GM12878 (cell line): ENCODE measurements around the gene POLD1. TPM values are rescaled to one million over a fixed set of nuclear protein-coding genes. Genes with fewer than 3 reads are reported as not detected.

Experiments
- ATAC-seq: fragments of 200-7000 bp; cut with Tn5 transposase; 3 replicates; pipeline ENCODE4 v1.9.1; 2020; ENCODE audit warnings: mild to moderate bottlenecking, moderate library complexity
- BruUV-seq: library from RNA; stranded (reverse); fragments of 400-500 nt; replicated peaks from 2 replicates; lab custom pipeline; 2021; lab: Mats Ljungman, UMichigan
- CTCF ChIA-PET: fragments of 300-600 bp; sonication (Branson Sonifier 250); formaldehyde crosslinking; extraction: SDS; loops from one replicate; lab custom pipeline; 2021; ENCODE audit warnings: inconsistent platforms; lab: Yijun Ruan, JAX
- POLR2A ChIA-PET: fragments of 350-600 bp; formaldehyde crosslinking; extraction: SDS; loops from one replicate; lab custom pipeline; 2021; ENCODE audit warnings: inconsistent platforms; lab: Charles Lee
- RAD21 ChIA-PET: fragments of 300-600 bp; sonication (Branson Sonifier 250); formaldehyde crosslinking; loops from one replicate; lab custom pipeline; 2023; ENCODE audit warnings: antibody characterized with exemption; ENCODE audit not compliant: unreplicated experiment; lab: Charles Lee
- SMC1A ChIA-PET: fragments of 300-600 bp; sonication (Branson Sonifier 250); formaldehyde crosslinking; loops from one replicate; lab custom pipeline; 2023; ENCODE audit not compliant: unreplicated experiment, uncharacterized antibody; lab: Charles Lee
- DNase-seq: peaks from one replicate; pipeline ENCODE4 v3.0.0-alpha.2; 2011; ENCODE audit warnings: low read depth, low spot score
- FAIRE-seq: peaks from 3 replicates; lab custom pipeline; 2011; peaks lifted over from hg19 to GRCh38; lab: Jason Lieb, UNC
- H2AFZ ChIP-seq: 2 replicates; pipeline ENCODE4 v1.6.0; 2011; ENCODE audit warnings: low read depth, low read length, control low read depth; ENCODE audit not compliant: control insufficient read depth
- H3K27ac ChIP-seq: 2 replicates; pipeline ENCODE4 v1.5.1; 2011; ENCODE audit warnings: control low read depth; ENCODE audit not compliant: control insufficient read depth, insufficient read depth
- H3K27me3 ChIP-seq, 2 experiments: replicated peaks in 1 of 2; 2 replicates each; pipeline versions ENCODE4 v1.6.0 to v1.6.1; 2011; ENCODE audit warnings: low read length in 1 of 2; ENCODE audit not compliant: control insufficient read depth in 2 of 2, insufficient read depth in 2 of 2
- H3K36me3 ChIP-seq, 2 experiments: 2 replicates each; pipeline ENCODE4 v1.5.1; 2011; ENCODE audit warnings: low read length in 1 of 2; ENCODE audit not compliant: control insufficient read depth in 2 of 2, insufficient read depth in 2 of 2
- H3K4me1 ChIP-seq: 2 replicates; pipeline ENCODE4 v1.6.1; 2011; ENCODE audit warnings: mild to moderate bottlenecking, low read length, moderate library complexity, mixed read lengths; ENCODE audit not compliant: control insufficient read depth, insufficient read depth
- H3K4me2 ChIP-seq: 2 replicates; pipeline ENCODE4 v1.6.0; 2011; ENCODE audit warnings: control low read depth; ENCODE audit not compliant: control insufficient read depth, insufficient read depth
- H3K4me3 ChIP-seq: fragments of 200-600 bp; sonication (generic); 2 replicates; pipeline ENCODE4 v1.5.1; 2016
- H3K79me2 ChIP-seq: 2 replicates; pipeline ENCODE4 v1.6.0; 2011; ENCODE audit warnings: low read length; ENCODE audit not compliant: control insufficient read depth, insufficient read depth
- H3K9ac ChIP-seq: 2 replicates; pipeline ENCODE4 v1.8.0; 2011; ENCODE audit warnings: low read length, control low read depth, mixed read lengths; ENCODE audit not compliant: control insufficient read depth, insufficient read depth
- H3K9me3 ChIP-seq: replicated peaks from 3 replicates; pipeline ENCODE4 v1.5.1; 2011; ENCODE audit warnings: mild to moderate bottlenecking, low read length; ENCODE audit not compliant: control insufficient read depth, insufficient read depth
- H4K20me1 ChIP-seq: 2 replicates; pipeline ENCODE4 v1.6.0; 2011; ENCODE audit not compliant: control insufficient read depth, insufficient read depth
- ATF3 ChIP-seq: IDR thresholded peaks from 2 replicates; pipeline ENCODE4 v1.6.1; 2011; ENCODE audit warnings: low read depth, mild to moderate bottlenecking, low read length, moderate library complexity, borderline replicate concordance; ENCODE audit errors: extremely low read depth
- BACH1 ChIP-seq: fragments of 450-650 bp; IDR thresholded peaks from 2 replicates; pipeline ENCODE4 v1.6.1; 2017; ENCODE audit warnings: mild to moderate bottlenecking, borderline replicate concordance
- HDAC6 ChIP-seq: fragments of 200-600 bp; sonication (generic); IDR thresholded peaks from one replicate; pipeline ENCODE4 v1.8.0; 2017; ENCODE audit warnings: antibody characterized with exemption; ENCODE audit not compliant: unreplicated experiment
- JUND ChIP-seq: IDR thresholded peaks from 2 replicates; pipeline ENCODE4 v1.6.1; 2012; ENCODE audit warnings: low read depth, mild to moderate bottlenecking, low read length, improper control_type of control experiment, moderate library complexity
- KLF5 ChIP-seq: fragments of 450-650 bp; IDR thresholded peaks from 2 replicates; pipeline ENCODE4 v1.6.1; 2014; ENCODE audit warnings: mild to moderate bottlenecking; ENCODE audit not compliant: partially characterized antibody
- NFXL1 ChIP-seq: fragments of 450-650 bp; IDR thresholded peaks from 2 replicates; pipeline ENCODE4 v1.6.1; 2017; ENCODE audit warnings: antibody characterized with exemption, mild to moderate bottlenecking, borderline replicate concordance
- PAX8 ChIP-seq: fragments of 450-650 bp; IDR thresholded peaks from 2 replicates; pipeline ENCODE4 v1.6.1; 2017; ENCODE audit warnings: mild to moderate bottlenecking, moderate library complexity
- RAD21 ChIP-seq: IDR thresholded peaks from 2 replicates; pipeline ENCODE4 v1.6.1; 2011; ENCODE audit warnings: mild to moderate bottlenecking, low read depth, low read length, moderate library complexity; ENCODE audit not compliant: insufficient read depth
- RUNX3 ChIP-seq: IDR thresholded peaks from 2 replicates; pipeline ENCODE4 v1.6.1; 2012; ENCODE audit warnings: low read length, inconsistent platforms
- SREBF2 ChIP-seq: IDR thresholded peaks from 2 replicates; pipeline ENCODE4 v1.6.1; 2012; ENCODE audit warnings: mild to moderate bottlenecking, low read length
- SUPT20H ChIP-seq: IDR thresholded peaks from 2 replicates; pipeline ENCODE4 v1.6.1; 2011; ENCODE audit warnings: low read depth, mild to moderate bottlenecking, low read length, moderate library complexity, borderline replicate concordance; ENCODE audit not compliant: control insufficient read depth
- TARDBP ChIP-seq: IDR thresholded peaks from 2 replicates; pipeline ENCODE4 v1.6.1; 2016; ENCODE audit warnings: borderline replicate concordance
- YBX1 ChIP-seq: fragments of 450-650 bp; IDR thresholded peaks from 2 replicates; pipeline ENCODE4 v1.6.1; 2016; ENCODE audit warnings: antibody characterized with exemption
- ZBED1 ChIP-seq: IDR thresholded peaks from 2 replicates; pipeline ENCODE4 v1.6.1; 2016; ENCODE audit warnings: borderline replicate concordance
- WGBS: methylation state at CpG from one replicate; pipeline ENCODE4 v1.1.6; 2016; ENCODE audit warnings: low lambda C conversion rate; ENCODE audit not compliant: insufficient replicate concordance, insufficient coverage; ENCODE audit errors: missing lambda C conversion rate; 5-methylcytosine and 5-hydroxymethylcytosine counted together
- in situ Hi-C: fragments of 300-500 bp; cut with MboI; formaldehyde crosslinking; loops from 9 replicates; pipeline ENCODE4 v1.14.3; 2018; ENCODE audit warnings: mixed read lengths
- intact Hi-C: fragments of 100-400 bp; cut with micrococcal nuclease; formaldehyde crosslinking; loops from one replicate; pipeline ENCODE4 v1.14.2; 2022; ENCODE audit not compliant: unreplicated experiment
- polyA plus RNA-seq, 11 experiments: library from polyadenylated mRNA; depleted of rRNA in 4 of 11; unstranded in 6 of 11; stranded (reverse) in 5 of 11; fragments of >200 nt; fragmentation: Nextera tagmentation in 4 of 11; fragmentation: Illumina TruSeq in 1 of 11; extraction: Ambion mirVana in 4 of 11; extraction: Trizol in 1 of 11; gene quantifications; 1 replicate in 1 of 11; 2 replicates in 10 of 11; pipeline versions ENCODE4 v1.2.1 to v1.2.3, GENCODE V29; 2011 to 2016; ENCODE audit warnings: inconsistent platforms in 2 of 11, missing spikeins in 2 of 11, low read depth in 1 of 11
- total RNA-seq, 4 experiments: library from RNA; depleted of rRNA in 3 of 4; stranded (reverse); fragments of >200 nt in 3 of 4; fragmentation: Illumina TruSeq in 1 of 4; extraction: Trizol in 1 of 4; gene quantifications; 2 replicates each; pipeline versions ENCODE4 v1.2.1 to v1.2.3, GENCODE V29; 2013 to 2021
- TF ChIP-seq, protein P1 (sequence below): fragments of 150-350 bp; IDR thresholded peaks from 2 replicates; pipeline ENCODE4 v1.6.1; 2016; ENCODE audit warnings: low read depth, low read length
- TF ChIP-seq, protein P2 (sequence below), 3 experiments: IDR thresholded peaks in 2 of 3; conservative IDR thresholded peaks in 1 of 3; 2 replicates each; pipeline ENCODE4 v1.5.1; 2011; ENCODE audit warnings: low read depth in 3 of 3, low read length in 3 of 3, mild to moderate bottlenecking in 3 of 3, control low read depth in 2 of 3, moderate library complexity in 2 of 3, inconsistent platforms in 1 of 3, mixed read lengths in 1 of 3; ENCODE audit not compliant: control insufficient read depth in 2 of 3, insufficient read depth in 1 of 3; ENCODE audit errors: extremely low read depth in 1 of 3
- TF ChIP-seq, protein P3 (sequence below): IDR thresholded peaks from 2 replicates; pipeline ENCODE4 v1.6.1; 2012; ENCODE audit warnings: mild to moderate bottlenecking, low read depth, low read length

The POLD1 gene
- total and polyA plus RNA-seq, 10 of the 15 experiments (the other 5 are each of a cell fraction or from before 2014, with no cell fraction given): 0.76 to 165 (median 63.4) TPM

DNA sequence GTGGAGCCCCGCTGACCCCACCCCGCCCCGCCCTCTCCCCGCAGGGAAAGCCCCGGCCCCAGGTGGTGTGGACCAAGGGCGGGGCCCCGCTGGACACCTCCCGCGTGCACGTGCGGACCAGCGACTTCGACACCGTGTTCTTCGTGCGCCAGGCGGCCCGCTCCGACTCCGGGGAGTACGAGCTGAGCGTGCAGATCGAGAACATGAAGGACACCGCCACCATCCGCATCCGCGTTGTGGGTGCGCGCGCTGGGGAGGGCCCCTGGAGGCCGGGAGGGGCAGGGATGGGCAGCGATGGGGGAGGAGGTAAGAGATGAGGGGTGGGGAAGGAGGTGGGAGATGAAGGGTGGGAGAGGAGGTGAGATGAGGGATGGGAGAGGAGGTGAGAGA, 74.9 kb downstream of the POLD1 start:
- no peaks in the 10 kb centered on the region for H3K27me3 ChIP-seq
- in situ Hi-C loops (no loop called here), intact Hi-C loops (no loop called here)
- H4K20me1 ChIP-seq: no peaks in the 10 kb centered on the region
- H3K27ac ChIP-seq: no peak overlapping the region
- H3K36me3 ChIP-seq: no peaks in the 10 kb centered on the region
- FAIRE-seq (no peak), ATAC-seq (no peak), DNase-seq (no peak)
- no peak overlapping the region for H2AFZ ChIP-seq
- no peak overlapping the region for H3K4me2 ChIP-seq
- no TSS peak for BruUV-seq
- WGBS: 93% methylated on average over 19 of the region's 32 CpGs
- no peaks in the 10 kb centered on the region for H3K9me3 ChIP-seq
- H3K79me2 ChIP-seq: no peaks in the 10 kb centered on the region
- ChIA-PET CTCF (no interaction called here), POLR2A (no interaction called here), SMC1A (interaction anchor here (1.2 kb wide), 1 partner anchor 91 kb away, joined by 4 read pairs; no protein-coding TSS in a partner anchor), RAD21 (no interaction called here)
- H3K4me1 ChIP-seq: peaks cover 20% of the 10 kb centered on the region
- H3K4me3 ChIP-seq: no peak overlapping the region
- no peak overlapping the region for H3K9ac ChIP-seq
- TF ChIP-seq ZBED1: no peak
- TF ChIP-seq ATF3: no peak
- TF ChIP-seq, protein P1, sequence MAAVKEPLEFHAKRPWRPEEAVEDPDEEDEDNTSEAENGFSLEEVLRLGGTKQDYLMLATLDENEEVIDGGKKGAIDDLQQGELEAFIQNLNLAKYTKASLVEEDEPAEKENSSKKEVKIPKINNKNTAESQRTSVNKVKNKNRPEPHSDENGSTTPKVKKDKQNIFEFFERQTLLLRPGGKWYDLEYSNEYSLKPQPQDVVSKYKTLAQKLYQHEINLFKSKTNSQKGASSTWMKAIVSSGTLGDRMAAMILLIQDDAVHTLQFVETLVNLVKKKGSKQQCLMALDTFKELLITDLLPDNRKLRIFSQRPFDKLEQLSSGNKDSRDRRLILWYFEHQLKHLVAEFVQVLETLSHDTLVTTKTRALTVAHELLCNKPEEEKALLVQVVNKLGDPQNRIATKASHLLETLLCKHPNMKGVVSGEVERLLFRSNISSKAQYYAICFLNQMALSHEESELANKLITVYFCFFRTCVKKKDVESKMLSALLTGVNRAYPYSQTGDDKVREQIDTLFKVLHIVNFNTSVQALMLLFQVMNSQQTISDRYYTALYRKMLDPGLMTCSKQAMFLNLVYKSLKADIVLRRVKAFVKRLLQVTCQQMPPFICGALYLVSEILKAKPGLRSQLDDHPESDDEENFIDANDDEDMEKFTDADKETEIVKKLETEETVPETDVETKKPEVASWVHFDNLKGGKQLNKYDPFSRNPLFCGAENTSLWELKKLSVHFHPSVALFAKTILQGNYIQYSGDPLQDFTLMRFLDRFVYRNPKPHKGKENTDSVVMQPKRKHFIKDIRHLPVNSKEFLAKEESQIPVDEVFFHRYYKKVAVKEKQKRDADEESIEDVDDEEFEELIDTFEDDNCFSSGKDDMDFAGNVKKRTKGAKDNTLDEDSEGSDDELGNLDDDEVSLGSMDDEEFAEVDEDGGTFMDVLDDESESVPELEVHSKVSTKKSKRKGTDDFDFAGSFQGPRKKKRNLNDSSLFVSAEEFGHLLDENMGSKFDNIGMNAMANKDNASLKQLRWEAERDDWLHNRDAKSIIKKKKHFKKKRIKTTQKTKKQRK: no peak
- TF ChIP-seq NFXL1: no peak
- TF ChIP-seq, protein P2, sequence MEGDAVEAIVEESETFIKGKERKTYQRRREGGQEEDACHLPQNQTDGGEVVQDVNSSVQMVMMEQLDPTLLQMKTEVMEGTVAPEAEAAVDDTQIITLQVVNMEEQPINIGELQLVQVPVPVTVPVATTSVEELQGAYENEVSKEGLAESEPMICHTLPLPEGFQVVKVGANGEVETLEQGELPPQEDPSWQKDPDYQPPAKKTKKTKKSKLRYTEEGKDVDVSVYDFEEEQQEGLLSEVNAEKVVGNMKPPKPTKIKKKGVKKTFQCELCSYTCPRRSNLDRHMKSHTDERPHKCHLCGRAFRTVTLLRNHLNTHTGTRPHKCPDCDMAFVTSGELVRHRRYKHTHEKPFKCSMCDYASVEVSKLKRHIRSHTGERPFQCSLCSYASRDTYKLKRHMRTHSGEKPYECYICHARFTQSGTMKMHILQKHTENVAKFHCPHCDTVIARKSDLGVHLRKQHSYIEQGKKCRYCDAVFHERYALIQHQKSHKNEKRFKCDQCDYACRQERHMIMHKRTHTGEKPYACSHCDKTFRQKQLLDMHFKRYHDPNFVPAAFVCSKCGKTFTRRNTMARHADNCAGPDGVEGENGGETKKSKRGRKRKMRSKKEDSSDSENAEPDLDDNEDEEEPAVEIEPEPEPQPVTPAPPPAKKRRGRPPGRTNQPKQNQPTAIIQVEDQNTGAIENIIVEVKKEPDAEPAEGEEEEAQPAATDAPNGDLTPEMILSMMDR (IDR thresholded peaks at IDR 0.05 in 2 of 3, conservative IDR thresholded peaks at IDR 0.05 in 1 of 3; ENCODE audit: control insufficient read depth in 2 of 3, extremely low read depth in 1 of 3, insufficient read depth in 1 of 3, low read depth in 3 of 3, low read length in 3 of 3): no peak
- no peak for TF ChIP-seq JUND
- no peak for TF ChIP-seq SUPT20H
- TF ChIP-seq PAX8: no peak
- TF ChIP-seq, protein P3, sequence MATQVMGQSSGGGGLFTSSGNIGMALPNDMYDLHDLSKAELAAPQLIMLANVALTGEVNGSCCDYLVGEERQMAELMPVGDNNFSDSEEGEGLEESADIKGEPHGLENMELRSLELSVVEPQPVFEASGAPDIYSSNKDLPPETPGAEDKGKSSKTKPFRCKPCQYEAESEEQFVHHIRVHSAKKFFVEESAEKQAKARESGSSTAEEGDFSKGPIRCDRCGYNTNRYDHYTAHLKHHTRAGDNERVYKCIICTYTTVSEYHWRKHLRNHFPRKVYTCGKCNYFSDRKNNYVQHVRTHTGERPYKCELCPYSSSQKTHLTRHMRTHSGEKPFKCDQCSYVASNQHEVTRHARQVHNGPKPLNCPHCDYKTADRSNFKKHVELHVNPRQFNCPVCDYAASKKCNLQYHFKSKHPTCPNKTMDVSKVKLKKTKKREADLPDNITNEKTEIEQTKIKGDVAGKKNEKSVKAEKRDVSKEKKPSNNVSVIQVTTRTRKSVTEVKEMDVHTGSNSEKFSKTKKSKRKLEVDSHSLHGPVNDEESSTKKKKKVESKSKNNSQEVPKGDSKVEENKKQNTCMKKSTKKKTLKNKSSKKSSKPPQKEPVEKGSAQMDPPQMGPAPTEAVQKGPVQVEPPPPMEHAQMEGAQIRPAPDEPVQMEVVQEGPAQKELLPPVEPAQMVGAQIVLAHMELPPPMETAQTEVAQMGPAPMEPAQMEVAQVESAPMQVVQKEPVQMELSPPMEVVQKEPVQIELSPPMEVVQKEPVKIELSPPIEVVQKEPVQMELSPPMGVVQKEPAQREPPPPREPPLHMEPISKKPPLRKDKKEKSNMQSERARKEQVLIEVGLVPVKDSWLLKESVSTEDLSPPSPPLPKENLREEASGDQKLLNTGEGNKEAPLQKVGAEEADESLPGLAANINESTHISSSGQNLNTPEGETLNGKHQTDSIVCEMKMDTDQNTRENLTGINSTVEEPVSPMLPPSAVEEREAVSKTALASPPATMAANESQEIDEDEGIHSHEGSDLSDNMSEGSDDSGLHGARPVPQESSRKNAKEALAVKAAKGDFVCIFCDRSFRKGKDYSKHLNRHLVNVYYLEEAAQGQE: no peak
- no peak for TF ChIP-seq RAD21
- TF ChIP-seq BACH1: no peak
- no peak for TF ChIP-seq RUNX3
- no peak for TF ChIP-seq HDAC6
- TF ChIP-seq SREBF2: no peak
- TF ChIP-seq YBX1: no peak
- TF ChIP-seq KLF5: no peak
- TF ChIP-seq TARDBP: no peak
